SIG-M5 treated with dmso at 0.1 percent for 504 hours (cell line): ENCODE measurements around the gene PLA1A.
A peak's percentile ranks its signal among the peaks of the same experiment; 100 is the strongest.
"Not testable (repeated sequence)": the region's sequence is repeated elsewhere in the genome, so short reads cannot be mapped to it uniquely, and the experiment has no call there.

Experiments used
- DNase-seq: peaks from one replicate; lab custom pipeline; 2025; ENCODE audit not compliant: unreplicated experiment; lab: John Stamatoyannopoulos, UW

The PLA1A gene

DNA sequence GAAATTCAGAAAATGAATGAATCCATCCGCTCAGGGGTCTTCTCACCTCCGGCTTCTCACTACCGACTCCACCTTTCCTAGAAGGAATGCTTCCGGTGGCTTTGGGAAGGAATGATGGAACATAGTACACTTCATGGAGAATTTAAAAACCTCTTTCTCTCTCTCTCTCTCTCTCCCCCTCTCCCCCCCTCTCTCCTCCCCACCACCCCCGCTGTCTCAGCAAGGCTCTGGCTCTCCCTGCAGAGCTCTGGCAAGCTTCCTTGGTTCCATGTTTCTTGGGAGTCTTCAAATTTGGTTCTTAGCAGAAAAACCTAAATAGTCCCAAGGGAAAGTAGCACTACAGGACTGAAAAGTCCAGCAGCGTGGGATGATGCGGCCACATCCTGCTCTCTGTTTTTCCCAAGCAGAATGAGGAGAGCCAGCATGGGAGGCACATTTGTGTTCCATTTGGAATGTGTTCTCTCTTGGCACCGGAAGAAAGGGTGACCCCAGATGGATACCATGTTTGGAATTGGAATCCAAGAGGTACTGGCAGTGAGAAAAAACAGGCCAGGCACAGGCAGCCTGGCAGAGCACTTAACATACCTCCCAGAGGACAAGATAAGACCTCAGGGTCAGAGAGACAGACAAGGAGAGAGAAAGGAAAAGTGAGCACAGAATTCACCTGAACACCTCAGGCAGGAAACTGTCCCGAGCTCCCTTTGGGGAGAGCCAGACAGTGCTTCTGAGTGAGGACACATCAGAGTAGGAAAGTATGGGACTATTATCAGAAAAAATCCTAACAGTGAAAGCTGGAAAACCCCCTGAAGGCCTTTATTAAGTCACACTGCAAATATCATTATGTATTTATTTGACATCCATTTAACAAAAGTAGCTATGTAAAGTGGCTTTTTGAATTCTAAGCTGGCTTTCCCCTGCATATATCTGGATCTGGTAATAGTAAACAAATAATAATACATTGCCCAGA lies 63.1 kb downstream of the PLA1A start, which contains the start of gene POPDC2:
TSS of gene POPDC2 (minus strand) at position 116 of the 967 bp plus-strand sequence. CDS start 166 bp downstream, outside the sequence.
- no peak for DNase-seq

DNA sequence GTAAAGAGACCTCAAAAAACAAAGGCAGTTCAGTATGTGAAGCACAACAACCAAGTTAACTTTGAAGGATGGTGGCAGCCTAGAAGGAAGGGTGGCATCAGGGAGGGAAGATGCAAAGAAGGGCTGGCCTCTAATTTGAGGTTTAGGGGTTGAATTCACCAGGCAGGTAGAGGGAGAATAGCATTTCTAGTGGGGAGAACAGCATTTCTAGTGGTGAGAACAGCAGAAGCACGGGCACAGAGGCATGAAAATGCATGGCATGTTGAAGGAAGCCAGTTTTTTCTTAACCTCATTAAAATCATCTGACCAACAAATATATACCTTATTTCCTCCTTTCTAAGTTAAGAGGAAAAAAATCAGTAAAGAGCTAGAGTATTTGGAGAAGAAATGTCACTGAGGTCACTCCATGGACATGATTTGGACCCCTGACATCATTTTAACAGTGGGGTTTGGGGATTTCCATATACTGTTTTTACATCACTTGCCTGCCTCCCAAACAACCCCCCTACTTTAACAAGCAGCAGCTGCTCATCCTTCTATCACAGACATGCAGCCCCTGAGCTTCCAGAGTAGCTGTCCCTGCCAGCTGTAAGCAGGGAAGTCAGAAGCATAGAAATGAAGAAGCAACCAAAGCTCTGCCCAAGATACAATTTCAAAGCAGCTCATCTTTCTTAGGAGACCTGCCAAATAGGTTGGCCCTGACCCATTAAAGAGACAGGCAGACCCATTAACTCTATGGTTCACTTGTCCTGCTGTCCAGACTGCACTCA lies 65.1 kb downstream of the PLA1A start:
- DNase-seq, result no peak

DNA sequence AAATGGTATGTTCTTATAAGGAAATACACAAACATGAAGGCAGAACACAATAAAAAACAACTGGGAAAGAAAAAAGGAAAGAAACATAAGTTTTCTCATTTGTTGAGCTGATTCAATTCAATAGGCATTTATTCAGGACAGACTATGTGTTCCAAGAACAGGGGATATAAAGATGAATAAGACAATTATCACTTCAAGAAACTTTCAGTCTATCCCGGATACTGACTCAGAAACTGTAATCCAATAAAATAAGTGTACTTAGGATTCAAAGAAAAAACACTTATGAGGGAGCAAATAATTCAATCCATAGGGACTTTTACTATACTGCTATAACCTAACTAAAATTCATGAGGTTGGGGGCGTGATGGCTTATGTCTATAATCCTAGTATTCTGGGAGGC lies 66.2 kb downstream of the PLA1A start:
- DNase-seq, result no peak

DNA sequence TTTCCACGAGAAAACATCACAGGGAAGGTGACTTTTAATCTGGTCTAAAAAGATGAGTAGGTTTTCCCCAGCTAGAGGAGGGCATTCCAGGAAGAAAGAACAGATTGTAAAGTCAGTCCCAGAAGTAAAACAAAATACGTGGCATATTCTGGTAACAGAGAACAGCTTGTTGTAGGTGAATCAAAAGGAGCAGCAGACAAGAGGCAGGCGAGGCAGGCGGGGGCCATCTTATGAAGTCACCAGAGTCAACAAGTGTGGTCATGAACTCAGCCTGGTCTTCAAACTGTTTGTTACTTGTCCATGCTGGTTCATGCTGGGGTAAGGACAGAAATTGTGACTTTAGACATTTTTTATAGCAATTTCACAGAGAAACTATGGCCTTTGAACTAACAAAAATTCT lies 66.7 kb downstream of the PLA1A start:
- no peak for DNase-seq

- peak; percentile 31 for DNase-seq
These were observed 67.2 kb downstream of the PLA1A start for GRCh38 chr3:119664850-119665379.

DNA sequence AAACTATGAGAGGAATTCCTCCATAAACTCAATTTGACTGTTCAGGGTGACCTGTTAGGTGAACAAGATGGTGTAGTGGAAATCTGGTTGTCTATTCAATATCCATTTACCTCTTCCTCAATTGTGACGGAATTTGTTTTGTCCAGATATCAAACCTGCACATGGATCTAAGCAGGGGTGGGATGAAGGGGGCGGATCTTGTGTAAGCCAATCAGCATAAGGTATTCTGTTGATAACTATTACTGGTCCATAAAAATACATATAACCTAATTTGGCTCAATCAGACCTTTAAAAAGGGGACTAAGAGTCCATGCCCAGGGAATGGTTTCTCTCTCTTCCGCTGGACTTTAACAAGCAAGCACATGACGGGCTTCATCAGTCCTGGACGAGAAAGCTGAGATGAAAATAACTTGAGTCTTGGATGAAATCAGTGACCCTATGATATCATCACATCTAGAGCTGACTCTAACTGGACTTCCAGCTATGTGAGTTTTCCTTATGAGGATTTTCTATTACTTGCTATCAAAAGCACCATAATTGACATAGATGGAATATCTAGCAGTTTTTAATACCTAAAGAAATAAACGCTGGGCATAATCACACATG lies 68.4 kb downstream of the PLA1A start:
- DNase-seq, result no peak

DNA sequence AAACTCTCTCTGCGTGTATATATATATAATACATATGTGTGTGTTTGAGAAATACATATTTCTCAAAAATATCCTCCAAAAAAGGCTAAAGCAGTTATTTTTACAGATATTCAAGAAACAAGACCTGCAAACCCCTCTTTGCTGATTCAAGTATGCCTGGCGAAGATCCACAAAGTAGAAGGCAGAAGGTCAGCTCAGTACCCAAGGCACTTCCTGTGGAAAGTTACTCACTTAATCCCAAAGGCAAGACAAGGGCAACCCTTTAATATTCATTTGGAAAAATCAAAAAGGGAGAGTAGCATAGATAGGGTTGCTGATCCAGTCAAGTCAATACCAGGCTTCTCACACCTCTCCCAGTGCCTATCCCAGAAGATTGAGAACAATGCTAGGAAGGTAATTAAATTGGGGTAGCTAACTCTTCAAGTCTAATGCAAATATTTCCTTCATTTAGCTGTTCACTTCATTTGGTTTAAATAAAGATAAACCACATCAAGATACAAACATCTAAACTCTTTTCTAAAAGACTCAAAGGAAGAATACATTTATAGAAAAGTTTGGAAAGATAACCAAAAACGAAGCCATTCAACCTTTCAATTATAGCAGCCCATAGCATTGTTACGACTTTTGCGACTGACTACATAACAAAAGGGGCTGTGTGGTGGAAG lies 72.4 kb downstream of the PLA1A start:
- no peak for DNase-seq

DNA sequence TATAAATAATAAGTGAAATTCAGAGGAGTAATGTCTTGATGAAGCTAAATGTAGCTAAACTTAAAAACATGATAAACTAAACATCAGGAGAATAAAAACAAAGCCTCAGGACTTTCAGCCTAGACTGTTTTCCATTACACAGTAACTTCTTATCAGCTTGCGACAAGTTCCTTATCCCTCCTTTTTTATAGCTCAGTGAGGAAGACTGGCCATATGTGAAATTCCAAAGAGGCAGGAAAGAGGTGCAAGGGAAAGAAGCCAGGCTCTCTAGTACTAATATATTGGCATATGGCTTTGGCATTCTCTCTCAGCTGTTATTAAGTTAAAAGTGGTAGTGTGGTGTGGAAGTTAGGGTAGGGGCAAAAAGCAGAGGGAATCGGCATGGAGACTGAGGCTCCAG lies 75.1 kb downstream of the PLA1A start:
- DNase-seq, result no peak

DNA sequence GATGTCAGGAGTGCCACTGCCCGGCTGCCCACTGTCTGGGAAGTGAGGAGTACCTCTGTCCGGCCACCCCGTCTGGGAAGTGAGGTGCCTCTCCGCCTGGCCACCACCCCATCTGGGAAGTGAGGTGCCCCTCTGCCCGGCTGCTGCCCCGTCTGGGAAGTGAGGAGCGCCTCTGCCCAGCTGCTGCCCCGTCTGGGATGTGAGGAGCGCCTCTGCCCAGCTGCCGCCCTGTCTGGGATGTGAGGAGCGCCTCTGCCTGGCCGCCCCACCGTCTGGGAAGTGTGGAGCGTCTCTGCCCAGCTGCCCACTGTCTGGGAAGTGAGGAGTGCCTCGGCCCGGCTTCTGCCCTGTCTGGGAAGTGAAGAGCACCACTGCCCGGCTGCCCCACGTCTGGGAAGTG lies 76.2 kb downstream of the PLA1A start:
- no peak for DNase-seq

GRCh38 chr3:119675188-119675874 lies 77.6 kb downstream of the PLA1A start:
- no peak for DNase-seq

- no peak for DNase-seq
These were observed 78.3 kb downstream of the PLA1A start for GRCh38 chr3:119676020-119676419.

DNA sequence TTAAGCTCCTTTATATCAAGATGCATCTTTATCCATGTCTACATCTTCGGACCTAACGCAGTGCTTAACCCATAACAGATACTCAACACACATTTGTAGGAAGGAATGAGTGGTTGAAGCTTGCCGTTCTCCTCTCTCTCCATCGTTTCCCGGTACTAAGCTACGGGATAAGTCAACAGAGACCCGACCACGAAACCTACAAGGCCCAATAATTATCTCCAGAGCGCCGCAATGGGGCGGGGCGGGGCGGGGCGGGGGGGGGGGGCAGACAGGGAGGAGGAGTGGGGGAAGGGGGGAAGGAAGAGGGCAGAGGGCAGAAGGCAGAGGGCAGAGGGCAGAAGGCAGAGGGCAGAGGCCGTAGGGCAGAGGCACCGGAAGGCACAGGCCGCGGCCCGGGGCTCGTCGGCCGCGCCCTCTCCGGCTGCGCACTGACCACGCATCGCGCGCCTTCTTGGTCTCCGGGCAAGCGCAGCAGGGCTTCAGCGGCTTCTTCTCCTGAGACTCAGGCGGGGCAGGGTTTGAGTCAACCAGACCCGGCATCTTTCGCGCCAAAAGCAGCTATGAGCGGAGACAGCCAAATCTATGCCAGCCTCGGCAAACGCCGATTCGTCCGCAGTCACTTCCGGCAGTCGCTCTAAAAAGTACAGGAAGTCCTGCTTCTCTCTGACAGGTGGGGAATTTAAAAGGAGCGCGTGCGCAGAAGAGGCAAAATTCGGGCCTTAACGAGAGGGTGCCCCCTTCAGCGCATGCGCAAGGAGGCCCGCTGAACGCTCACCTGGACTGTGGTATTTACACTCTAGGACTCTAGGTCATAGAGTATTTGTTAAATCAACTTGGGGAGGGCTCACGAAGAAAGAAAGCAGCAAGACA lies 79.3 kb downstream of the PLA1A start, which contains the start of gene COX17:
TSS of gene COX17 (minus strand) at position 636 of the 870 bp plus-strand sequence. CDS start at position 540, 96 bp downstream.
- DNase-seq, result peak; percentile 99

DNA sequence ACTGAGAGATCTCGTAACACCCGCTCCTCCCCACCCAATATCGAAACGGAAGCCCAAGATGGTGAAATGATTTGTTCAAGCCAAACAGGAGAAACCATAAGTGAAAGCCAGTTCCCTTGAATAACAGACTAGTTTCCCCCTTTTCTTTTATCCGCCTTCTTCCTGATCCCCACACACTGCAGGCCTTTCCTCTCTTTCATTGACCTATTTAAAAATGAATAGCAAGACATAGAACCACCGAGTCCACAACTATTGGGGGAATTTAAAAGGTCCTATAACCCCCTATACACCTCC lies 79.9 kb downstream of the PLA1A start:
- no peak for DNase-seq

GRCh38 chr3:119678209-119678608 lies 80.5 kb downstream of the PLA1A start:
- not testable (repeated sequence) for DNase-seq
